Common myeloid progenitor, CD34-positive (primary cell): ENCODE measurements around the gene S100PBP.

Source experiments
- CTCF ChIA-PET: fragments of 350-600 bp; sonication (Branson Sonifier 250); formaldehyde crosslinking; loops from one replicate; lab custom pipeline; 2021; ENCODE audit warnings: antibody characterized with exemption; lab: Charles Lee
- POLR2A ChIA-PET: fragments of 350-600 bp; sonication (Branson Sonifier 250); formaldehyde crosslinking; loops from one replicate; lab custom pipeline; 2021; ENCODE audit warnings: antibody characterized with exemption; lab: Charles Lee
- DNase-seq, 3 donors: peaks; one replicate each; pipeline versions ENCODE4 v3.0.0 to v3.0.0-alpha.2; 2013
- H3K27ac ChIP-seq, 2 experiments: 1 replicate in 1 of 2; 2 replicates in 1 of 2; pipeline ENCODE4 v1.7.0; 2013; ENCODE audit warnings: inconsistent platforms in 2 of 2, low read length in 2 of 2, mild to moderate bottlenecking in 2 of 2, low read depth in 1 of 2, moderate library complexity in 1 of 2; ENCODE audit not compliant: severe bottlenecking in 2 of 2, insufficient read depth in 1 of 2, poor library complexity in 1 of 2
- H3K27me3 ChIP-seq, 5 experiments: replicated peaks in 2 of 5; 1 replicate in 3 of 5; 2 replicates in 2 of 5; pipeline versions ENCODE4 v1.6.1 to v1.7.0; 2013; ENCODE audit warnings: low read length in 4 of 5, mild to moderate bottlenecking in 2 of 5, moderate library complexity in 2 of 5, inconsistent platforms in 1 of 5; ENCODE audit not compliant: insufficient read depth in 5 of 5, control insufficient read depth in 4 of 5
- H3K36me3 ChIP-seq, 4 experiments: 1 replicate in 2 of 4; 2 replicates in 2 of 4; pipeline versions ENCODE4 v1.6.1 to v1.7.0; 2013; ENCODE audit warnings: low read length in 3 of 4, control low read depth in 1 of 4, mild to moderate bottlenecking in 1 of 4; ENCODE audit not compliant: control insufficient read depth in 4 of 4, insufficient read depth in 4 of 4
- H3K4me1 ChIP-seq, 4 experiments: 1 replicate in 3 of 4; 2 replicates in 1 of 4; pipeline versions ENCODE4 v1.6.1 to v1.7.1; 2013; ENCODE audit warnings: low read length in 3 of 4, mild to moderate bottlenecking in 3 of 4, control low read depth in 1 of 4, inconsistent platforms in 1 of 4, moderate library complexity in 1 of 4; ENCODE audit not compliant: control insufficient read depth in 4 of 4, insufficient read depth in 4 of 4; ENCODE audit errors: control extremely low read depth in 1 of 4
- H3K4me3 ChIP-seq, 7 experiments: 1 replicate in 4 of 7; 2 replicates in 3 of 7; pipeline versions ENCODE4 v1.5.1 to v1.7.0; 2013; ENCODE audit warnings: mild to moderate bottlenecking in 7 of 7, low read length in 6 of 7, moderate library complexity in 6 of 7, inconsistent platforms in 2 of 7, low read depth in 2 of 7, control low read depth in 1 of 7; ENCODE audit not compliant: insufficient read depth in 4 of 7, control insufficient read depth in 1 of 7; ENCODE audit errors: extremely low read depth in 1 of 7
- H3K9me3 ChIP-seq, 5 experiments: 1 replicate in 4 of 5; 2 replicates in 1 of 5; pipeline versions ENCODE4 v1.6.1 to v1.7.1; 2013; ENCODE audit warnings: low read length in 4 of 5, mild to moderate bottlenecking in 2 of 5, inconsistent platforms in 1 of 5, low read depth in 1 of 5, moderate library complexity in 1 of 5; ENCODE audit not compliant: control insufficient read depth in 4 of 5, insufficient read depth in 2 of 5; ENCODE audit errors: control extremely low read depth in 1 of 5
- WGBS: methylation state at CpG from one replicate; pipeline ENCODE4 v1.1.5; 2013; ENCODE audit not compliant: insufficient coverage; 5-methylcytosine and 5-hydroxymethylcytosine counted together

The S100PBP gene

DNA sequence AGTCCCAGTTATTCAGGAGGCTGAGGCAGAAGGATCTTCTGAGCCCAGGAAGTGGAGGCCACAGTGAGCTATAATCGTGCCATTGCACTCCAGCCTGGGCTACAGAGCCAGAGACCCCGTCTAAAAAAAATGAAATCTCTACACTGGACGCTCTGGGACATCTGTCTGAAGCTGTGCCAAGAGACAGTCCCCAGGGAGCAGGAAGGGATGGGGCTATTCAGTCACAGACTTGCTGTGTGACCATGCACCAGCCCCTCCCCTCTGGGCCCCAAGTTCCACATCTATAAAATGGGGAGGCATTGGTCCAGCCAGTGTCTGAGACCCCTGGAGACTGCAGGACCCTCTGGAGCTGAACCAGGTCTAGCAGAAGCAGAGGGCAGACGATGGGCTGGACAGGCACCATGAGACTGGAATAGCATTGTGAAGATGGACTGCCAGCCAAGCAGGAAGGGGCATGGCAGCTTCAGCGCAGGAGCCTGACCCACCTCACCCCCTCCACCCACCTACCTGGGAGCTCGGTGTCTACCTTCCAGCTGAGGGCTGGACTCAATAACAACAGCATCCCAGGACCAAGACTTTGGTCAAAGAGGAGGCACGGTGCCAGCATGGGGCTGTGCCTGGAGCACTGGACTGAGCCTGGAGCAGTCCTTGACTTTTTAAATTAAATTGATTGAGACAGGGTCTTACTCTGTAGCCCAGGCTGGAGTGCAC, 82.3 kb downstream of the S100PBP start:
- Histone ChIP-seq H3K36me3 (no peaks in the 10 kb centered on the region), H3K4me3 (no peak overlapping the region), H3K27ac (no peak overlapping the region), H3K9me3 (no peaks in the 10 kb centered on the region), H3K27me3 (peaks cover 7 to 80% (median 34%) of the 10 kb centered on the region in 5 experiments), H3K4me1 (peaks cover 0 to 10% (median 9%) of the 10 kb centered on the region in 4 experiments)
- ChIA-PET POLR2A (no interaction called here), CTCF (interaction anchor here (1.9 kb wide), 1 partner anchor 10 kb away, joined by 9 read pairs; no protein-coding TSS in a partner anchor)
- DNase-seq: no peak
- 97% methylated on average over 7 of the region's 7 CpGs for WGBS

DNA sequence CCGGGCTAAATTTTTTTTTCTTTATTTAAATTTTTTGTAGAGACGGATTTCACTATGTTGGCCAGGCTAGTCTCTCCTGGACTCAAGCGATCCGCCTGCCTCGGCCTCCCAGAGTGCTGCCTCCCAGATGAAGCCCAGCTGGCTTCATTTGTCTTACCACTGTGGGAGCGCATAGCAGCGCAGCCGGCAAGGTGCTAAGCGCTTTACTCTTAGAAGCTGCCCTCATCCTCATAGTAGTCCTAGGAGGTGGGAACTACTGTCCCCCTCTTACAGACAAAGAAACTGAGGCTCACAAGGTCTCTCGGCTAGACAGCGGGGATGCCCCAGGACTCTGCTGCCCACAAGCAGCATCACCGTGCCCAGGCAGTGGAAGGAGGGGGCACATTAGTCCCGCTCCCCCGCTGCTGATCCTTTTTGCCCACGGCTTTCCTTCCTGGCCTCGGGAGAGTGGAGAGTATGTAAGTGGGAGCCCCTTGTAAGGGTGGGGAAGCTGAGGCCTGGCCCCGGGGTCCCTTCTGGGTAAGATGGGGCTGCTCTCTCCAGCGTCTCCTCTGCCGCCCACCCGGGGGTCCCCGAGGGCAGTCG, 83.0 kb downstream of the S100PBP start:
- ChIA-PET POLR2A (no interaction called here), CTCF (interaction anchor here (1.9 kb wide), 1 partner anchor 10 kb away, joined by 9 read pairs; no protein-coding TSS in a partner anchor)
- whole genome bisulfite sequencing: 27% methylated on average over 18 of the region's 22 CpGs
- no peak overlapping the region for H3K27ac ChIP-seq
- H3K9me3 ChIP-seq: no peaks in the 10 kb centered on the region
- peaks cover 0 to 10% (median 9%) of the 10 kb centered on the region in 4 experiments for H3K4me1 ChIP-seq
- H3K27me3 ChIP-seq: peaks cover 7 to 74% (median 34%) of the 10 kb centered on the region in 5 experiments
- DNase-seq: no peak
- H3K4me3 ChIP-seq: peak overlapping the region in 4 of 7 experiments; percentile 0 to 52 (median 50)
- H3K36me3 ChIP-seq: no peaks in the 10 kb centered on the region

DNA sequence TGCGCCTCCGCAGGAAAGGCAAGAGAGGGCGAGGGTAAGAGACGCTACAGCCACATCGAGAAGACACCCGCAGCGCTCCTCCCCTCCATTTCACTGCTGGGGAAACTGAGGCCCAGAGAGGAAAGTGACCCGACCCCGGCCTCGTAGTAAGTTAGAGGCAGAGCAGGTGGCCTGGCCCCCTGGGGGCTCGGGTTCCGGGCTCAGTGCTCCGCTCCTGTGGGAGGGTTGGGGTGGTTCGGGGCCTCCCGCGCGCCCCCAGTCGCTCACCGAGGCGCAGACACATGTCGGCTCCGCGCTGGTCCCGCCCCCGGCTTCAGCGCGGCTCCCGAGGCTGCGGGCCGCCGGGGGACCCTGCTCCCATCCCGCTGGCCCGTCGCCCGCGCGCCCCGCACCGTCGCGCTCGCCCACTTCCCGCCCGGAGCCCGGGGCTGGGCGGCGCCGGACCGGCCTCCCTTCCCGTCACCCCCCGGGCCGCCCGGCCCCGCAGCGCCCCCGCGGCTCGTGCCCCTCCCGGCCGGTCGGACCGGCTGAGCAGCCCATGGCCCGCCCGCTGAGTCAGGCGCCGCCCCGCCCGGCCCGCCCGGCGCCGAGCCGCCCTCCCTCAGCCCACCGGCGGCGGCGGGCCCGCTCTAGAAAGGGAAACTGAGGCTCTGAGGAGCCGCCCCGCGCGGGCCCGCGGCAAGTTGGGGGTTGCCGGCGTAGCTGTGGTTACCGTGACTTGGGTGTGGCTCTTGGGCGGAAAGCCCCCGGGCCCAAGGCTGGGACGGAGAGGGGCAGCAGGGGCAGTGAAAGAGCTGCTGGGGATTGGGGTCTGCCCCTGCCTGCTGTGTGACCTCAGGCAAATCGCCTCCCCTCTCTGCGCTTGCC, 83.7 kb downstream of the S100PBP start, which contains the start of gene TMEM54:
Gene TMEM54 (minus strand): TSS at position 434 of the 867 bp plus-strand sequence. CDS start 151 bp downstream, at position 283.
- peak in 1 of 3 donors; percentile 36 for DNase-seq
- H3K27ac ChIP-seq: no peak within 1 kb of the TSS
- peak within 1 kb of the TSS; percentile 0 to 64 (median 50) for H3K4me3 ChIP-seq
- H3K9me3 ChIP-seq: no peaks in the 10 kb centered on the region
- 2% methylated on average over 48 of the region's 92 CpGs for WGBS
- POLR2A ChIA-PET: no interaction called here
- H3K4me1 ChIP-seq: peaks cover 0 to 10% (median 9%) of the 10 kb centered on the region in 4 experiments
- peaks cover 7 to 70% (median 32%) of the 10 kb centered on the region in 5 experiments for H3K27me3 ChIP-seq
- CTCF ChIA-PET: interaction anchor here (1.9 kb wide), 1 partner anchor 11 kb away, joined by 9 read pairs; no protein-coding TSS in a partner anchor
- no peaks in the 10 kb centered on the region for H3K36me3 ChIP-seq

DNA sequence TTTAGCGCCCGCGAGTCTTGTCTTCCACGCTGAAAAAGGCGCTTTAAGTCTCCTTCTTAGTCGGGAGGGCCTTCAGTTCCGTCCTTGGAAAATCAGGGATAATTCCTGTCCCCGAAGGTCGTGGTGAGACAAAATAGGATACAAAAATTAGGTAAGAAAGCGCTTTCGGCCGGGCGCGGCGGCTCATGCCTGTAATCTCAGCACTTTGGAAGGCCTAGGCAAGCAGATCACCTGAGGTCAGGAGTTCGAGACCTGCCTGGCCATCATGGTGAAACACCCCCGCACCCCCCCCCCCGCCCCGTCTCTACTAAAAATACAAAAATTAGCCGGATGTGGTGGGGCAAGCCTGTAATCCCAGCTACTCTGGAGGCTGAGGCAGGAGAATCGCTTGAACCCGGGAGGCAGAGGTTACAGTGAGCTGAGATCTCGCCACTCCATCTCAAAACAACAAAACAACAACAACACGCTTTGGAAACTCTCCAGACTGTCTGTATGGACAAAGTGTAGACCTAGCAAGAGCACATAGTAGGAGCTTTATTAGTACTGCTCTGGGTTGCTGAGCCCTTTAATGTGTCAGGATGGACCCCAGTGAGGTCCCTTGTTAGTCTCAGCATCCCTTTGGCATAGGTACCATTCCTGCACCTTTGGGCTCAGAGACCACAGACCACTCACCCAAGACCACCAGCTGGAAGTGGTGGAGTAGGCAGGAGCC, 84.5 kb downstream of the S100PBP start:
- Histone ChIP-seq H3K27ac (no peak overlapping the region), H3K9me3 (no peaks in the 10 kb centered on the region), H3K36me3 (no peaks in the 10 kb centered on the region), H3K27me3 (peaks cover 7 to 69% (median 32%) of the 10 kb centered on the region in 5 experiments), H3K4me1 (peaks cover 0 to 10% (median 8%) of the 10 kb centered on the region in 4 experiments), H3K4me3 (peak overlapping the region in 5 of 7 experiments; percentile 26 to 64 (median 47))
- CTCF ChIA-PET: no interaction called here
- DNase-seq: no peak
- POLR2A ChIA-PET: no interaction called here
- 39% methylated on average over 15 of the region's 24 CpGs for WGBS

DNA sequence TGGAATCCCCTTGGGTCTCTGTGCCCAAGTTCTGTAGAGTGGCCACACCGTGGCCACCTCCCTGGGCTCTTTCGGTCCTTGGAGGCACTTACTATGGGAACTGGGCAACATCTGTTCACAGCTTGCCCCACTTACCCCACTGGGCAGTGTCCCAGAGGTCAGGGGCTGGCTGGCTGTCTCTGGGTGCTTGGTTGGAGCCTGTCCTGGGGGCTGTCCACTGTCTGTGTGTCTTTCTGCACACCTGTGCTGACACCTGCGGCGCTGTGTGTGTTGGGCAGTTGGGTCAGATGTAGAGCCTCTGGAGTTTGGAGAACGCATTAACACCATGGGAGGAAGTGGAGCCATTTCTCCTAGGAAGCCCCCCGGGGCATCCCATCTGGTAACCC, 85.1 kb downstream of the S100PBP start:
- no peaks in the 10 kb centered on the region for H3K36me3 ChIP-seq
- DNase-seq: no peak
- H3K4me3 ChIP-seq: no peak overlapping the region
- 70% methylated on average over 5 of the region's 6 CpGs for WGBS
- POLR2A ChIA-PET: no interaction called here
- H3K27me3 ChIP-seq: peaks cover 7 to 71% (median 33%) of the 10 kb centered on the region in 5 experiments
- CTCF ChIA-PET: no interaction called here
- no peaks in the 10 kb centered on the region for H3K9me3 ChIP-seq
- no peak overlapping the region for H3K27ac ChIP-seq
- peaks cover 0 to 10% (median 8%) of the 10 kb centered on the region in 4 experiments for H3K4me1 ChIP-seq

DNA sequence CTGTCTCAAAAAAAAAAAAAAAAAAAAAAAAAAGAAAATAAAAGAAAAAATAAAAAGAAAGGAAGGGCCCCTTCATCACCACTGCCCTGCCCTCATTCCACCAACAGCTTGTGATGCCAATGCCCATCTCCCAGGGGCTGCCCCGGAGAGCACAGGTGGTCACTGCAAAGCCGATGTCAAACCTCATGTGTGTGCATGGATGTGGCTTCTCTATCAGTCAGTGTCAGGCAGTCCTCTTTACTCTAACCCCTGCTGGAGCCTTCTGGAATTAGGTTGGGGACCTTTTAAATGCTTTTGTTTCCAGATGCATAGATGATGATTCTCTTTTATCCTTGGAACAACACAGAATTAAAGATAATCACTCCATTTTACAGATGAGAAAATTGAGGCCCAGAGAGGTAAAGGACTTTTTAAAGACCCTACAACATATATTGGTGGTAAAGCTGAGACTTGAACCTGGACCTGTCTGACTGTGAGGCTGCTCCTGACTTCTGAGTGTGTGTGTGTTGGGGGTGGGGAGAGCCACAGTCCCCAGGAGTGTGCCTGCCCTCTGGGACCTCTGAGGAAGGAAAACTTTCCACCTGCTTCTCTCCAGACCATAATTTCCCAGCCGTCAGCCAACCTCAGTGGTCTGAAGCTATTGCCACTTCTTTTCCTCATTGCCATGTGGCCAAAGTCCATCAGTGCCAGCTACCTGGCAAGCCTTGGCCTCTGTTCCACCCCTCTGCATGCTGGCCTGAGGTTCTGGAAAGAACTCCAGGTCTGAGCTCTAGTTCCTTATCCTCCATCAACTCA, 86.7 kb downstream of the S100PBP start:
- Histone ChIP-seq H3K27ac (no peak overlapping the region), H3K4me3 (no peak overlapping the region), H3K36me3 (no peaks in the 10 kb centered on the region), H3K4me1 (peaks cover 0 to 10% (median 8%) of the 10 kb centered on the region in 4 experiments), H3K27me3 (peaks cover 7 to 69% (median 33%) of the 10 kb centered on the region in 5 experiments), H3K9me3 (peaks cover 0 to 3% (median 0%) of the 10 kb centered on the region in 5 experiments)
- ChIA-PET CTCF (interaction anchor here (0.8 to 2.4 kb wide), 4 partner anchors 11 to 18 kb away, joined by 3 to 8 read pairs (median 4); partner anchors contain the start of gene HPCA), POLR2A (no interaction called here)
- peak in 2 of 3 donors; percentile 31 to 37 for DNase-seq
- 79% methylated on average over 2 of the region's 3 CpGs for WGBS
